Panc1 (cell line): ENCODE measurements around the gene NUP133.

Experiments used
- CTCF ChIP-seq: fragments of 450-650 bp; IDR thresholded peaks from 2 replicates; pipeline ENCODE4 v1.5.1; 2017; ENCODE audit warnings: mild to moderate bottlenecking
- POLR2AphosphoS5 ChIP-seq: IDR thresholded peaks from 2 replicates; pipeline ENCODE4 v1.6.1; 2012; ENCODE audit warnings: mild to moderate bottlenecking, low read depth, low read length, moderate library complexity
- REST ChIP-seq, 2 experiments: IDR thresholded peaks; 2 replicates each; pipeline ENCODE4 v1.6.1; 2011 to 2012; ENCODE audit warnings: low read depth in 2 of 2, control low read depth in 1 of 2, low read length in 1 of 2, mild to moderate bottlenecking in 1 of 2, moderate library complexity in 1 of 2; ENCODE audit not compliant: insufficient read depth in 1 of 2
- SIN3A ChIP-seq: IDR thresholded peaks from 2 replicates; pipeline ENCODE4 v1.6.1; 2012; ENCODE audit warnings: low read depth, mild to moderate bottlenecking, low read length, moderate library complexity, borderline replicate concordance; ENCODE audit not compliant: insufficient read depth

- TF ChIP-seq CTCF (no peak), POLR2AphosphoS5 (no peak), REST (IDR thresholded peaks at IDR 0.05; ENCODE audit: insufficient read depth in 1 of 2, low read depth in 2 of 2, low read length in 1 of 2) (no peak), SIN3A (no peak)
These were observed 98.3 kb downstream of the NUP133 start for GRCh38 chr1:229409616-229410369.
